Cardiac septum (tissue), 1 donor: Measurements from ENCODE around the gene PLEKHS1. TPM values are rescaled to one million over a fixed set of nuclear protein-coding genes. Genes with fewer than 3 reads are reported as not detected.

Experiments used
- microRNA-seq: library from miRNA; unstranded; fragments of <30 nt; microRNA quantifications from one replicate; pipeline ENCODE4 v1.2.0, GENCODE V29; 2020
- total RNA-seq: library from RNA; stranded (reverse); fragmentation: NEBNext Ultra II Directional; extraction: Animal tissue kit (Norgen Biotek cat#: 25700); gene quantifications from one replicate; pipeline ENCODE4 v1.2.1, GENCODE V29; 2021
- donor health status: DM: no; HTN: no; CAD: no.

PLEKHS1 gene
- total RNA-seq, 1 donor from 2014 or later: not detected

Small RNAs within 50 kb of the gene (microRNA-seq; reads per million reads assigned to microRNA genes)
- gene MIR4483: not detected

Other genes starting within 250 kb of the PLEKHS1 start
- not detected for gene HABP2, start 198.6 kb upstream of the PLEKHS1 start, total RNA-seq
- 1,029 TPM for gene NRAP, start 87.6 kb upstream of the PLEKHS1 start, total RNA-seq
- 5.9 TPM for gene CASP7, start 71.8 kb upstream of the PLEKHS1 start, total RNA-seq
- gene DCLRE1A, start 102.4 kb downstream of the PLEKHS1 start, total RNA-seq: 5.4 TPM
- gene NHLRC2, start 103.0 kb downstream of the PLEKHS1 start, total RNA-seq: 58.4 TPM